K562 (cell line): ENCODE results near the gene CHPF2. TPM values are rescaled to one million over a fixed set of nuclear protein-coding genes. Genes with fewer than 3 reads are reported as not detected.
A peak's percentile ranks its signal among the peaks of the same experiment; 100 is the strongest.

Experiments used
- CHD1 ChIP-seq: fragments of 200-600 bp; sonication (generic); IDR thresholded peaks from one replicate; pipeline ENCODE4 v1.6.1; 2012; ENCODE audit warnings: mild to moderate bottlenecking, moderate library complexity, low read length, inconsistent platforms
- CHD4 ChIP-seq: fragments of 200-600 bp; sonication (generic); IDR thresholded peaks from 3 replicates; pipeline ENCODE4 v1.6.1; 2012; ENCODE audit warnings: low read depth, mild to moderate bottlenecking, mixed read lengths, low read length, inconsistent platforms; ENCODE audit not compliant: insufficient read depth, insufficient replicate concordance, poor library complexity, severe bottlenecking
- EGR1 ChIP-seq: fragments of 450-650 bp; conservative IDR thresholded peaks from 2 replicates; pipeline ENCODE4 v1.6.1; 2017; ENCODE audit warnings: mild to moderate bottlenecking
- EP300 ChIP-seq: IDR thresholded peaks from 2 replicates; pipeline ENCODE4 v1.6.1; 2012; ENCODE audit warnings: low read length, improper control_type of control experiment
- HDAC2 ChIP-seq: fragments of 450-650 bp; IDR thresholded peaks from 2 replicates; pipeline ENCODE4 v1.6.1; 2016; ENCODE audit warnings: mild to moderate bottlenecking
- JUND ChIP-seq, 2 experiments: IDR thresholded peaks; 2 replicates in 1 of 2; 3 replicates in 1 of 2; pipeline ENCODE4 v1.6.1; 2011; ENCODE audit warnings: borderline replicate concordance in 2 of 2, low read depth in 2 of 2, low read length in 2 of 2, improper control_type of control experiment in 1 of 2, missing biosample characterization in 1 of 2, missing genetic modification characterization in 1 of 2, missing genetic modification reagents in 1 of 2
- KLF13 ChIP-seq: fragments of 450-650 bp; IDR thresholded peaks from 2 replicates; pipeline ENCODE4 v1.6.1; 2016; ENCODE audit warnings: missing genetic modification characterization, low read depth, mild to moderate bottlenecking, missing compliant biosample characterization, moderate library complexity, borderline replicate concordance
- MBD2 ChIP-seq: sonication (generic); IDR thresholded peaks from 2 replicates; pipeline ENCODE4 v1.6.1; 2016; ENCODE audit warnings: low read depth, borderline replicate concordance
- MXI1 ChIP-seq: IDR thresholded peaks from 2 replicates; pipeline ENCODE4 v1.6.1; 2011; ENCODE audit warnings: low read depth, mild to moderate bottlenecking, improper control_type of control experiment, low read length
- MYC ChIP-seq, 2 experiments: fragments of 250-450 bp in 1 of 2; sonication (Bioruptor Pico) in 1 of 2; IDR thresholded peaks; 2 replicates each; pipeline versions ENCODE4 v1.5.1 to v1.6.1; 2012 to 2021; ENCODE audit warnings: low read depth in 2 of 2, borderline replicate concordance in 1 of 2, improper control_type of control experiment in 1 of 2, low read length in 1 of 2, mild to moderate bottlenecking in 1 of 2, moderate library complexity in 1 of 2
- SIN3A ChIP-seq, 2 experiments: fragments of 150-350 bp in 1 of 2; IDR thresholded peaks; 2 replicates each; pipeline ENCODE4 v1.6.1; 2011 to 2016; ENCODE audit warnings: borderline replicate concordance in 2 of 2, low read depth in 2 of 2, low read length in 2 of 2, mild to moderate bottlenecking in 2 of 2, moderate library complexity in 2 of 2; ENCODE audit not compliant: control insufficient read depth in 1 of 2
- SMARCC2 ChIP-seq: fragments of 450-650 bp; IDR thresholded peaks from 2 replicates; pipeline ENCODE4 v1.6.1; 2017; ENCODE audit warnings: antibody characterized with exemption, moderate library complexity, mild to moderate bottlenecking, low read depth
- SP1 ChIP-seq: sonication (generic); formaldehyde crosslinking; IDR thresholded peaks from 2 replicates; pipeline ENCODE4 v1.8.1; 2022; ENCODE audit warnings: mild to moderate bottlenecking, missing genetic modification reagents
- SUPT5H ChIP-seq: fragments of 450-650 bp; IDR thresholded peaks from 2 replicates; pipeline ENCODE4 v1.6.1; 2016
- TOE1 ChIP-seq, 2 experiments: fragments of 450-650 bp in 1 of 2; sonication (generic) in 1 of 2; formaldehyde crosslinking in 1 of 2; IDR thresholded peaks; 2 replicates each; pipeline versions ENCODE4 v1.7.1 to v1.8.0; 2016 to 2022; ENCODE audit warnings: borderline replicate concordance in 2 of 2, mild to moderate bottlenecking in 2 of 2, antibody characterized with exemption in 1 of 2, inconsistent platforms in 1 of 2, low read depth in 1 of 2, missing genetic modification reagents in 1 of 2, moderate library complexity in 1 of 2
- ZNF124 ChIP-seq: sonication (generic); formaldehyde crosslinking; IDR thresholded peaks from 2 replicates; pipeline ENCODE4 v1.8.1; 2022; ENCODE audit warnings: missing genetic modification reagents
- polyA plus RNA-seq, 8 experiments: library from polyadenylated mRNA; depleted of rRNA in 4 of 8; stranded (reverse) in 5 of 8; unstranded in 3 of 8; fragments of >200 nt; fragmentation: Nextera tagmentation in 2 of 8; fragmentation: Illumina TruSeq in 1 of 8; extraction: Ambion mirVana in 2 of 8; extraction: Trizol in 1 of 8; gene quantifications; 2 replicates each; pipeline versions ENCODE4 v1.2.1 to v1.2.3, GENCODE V29; 2011 to 2014; ENCODE audit warnings: inconsistent platforms in 1 of 8, missing spikeins in 1 of 8
- total RNA-seq, 7 experiments: library from RNA; depleted of rRNA in 6 of 7; stranded (reverse); fragments of >200 nt in 6 of 7; fragmentation: Illumina TruSeq in 2 of 7; extraction: Trizol in 2 of 7; gene quantifications; 2 replicates each; pipeline versions ENCODE4 v1.2.1 to v1.2.3, GENCODE V29; 2011 to 2021; ENCODE audit warnings: low replicate concordance in 1 of 7
- TF ChIP-seq, protein P1 (sequence below): fragments of 250-450 bp; sonication (Bioruptor Pico); IDR thresholded peaks from 2 replicates; pipeline ENCODE4 v1.5.0; 2020; ENCODE audit warnings: mild to moderate bottlenecking
- TF ChIP-seq, protein P2 (sequence below): fragments of 450-650 bp; IDR thresholded peaks from 2 replicates; pipeline ENCODE4 v1.7.1; 2018; ENCODE audit warnings: mild to moderate bottlenecking, low read depth; ENCODE audit not compliant: partially characterized antibody
- TF ChIP-seq, protein P3 (sequence below), 2 experiments: fragments of 450-650 bp; conservative IDR thresholded peaks; 2 replicates each; pipeline ENCODE4 v1.6.1; 2017; ENCODE audit warnings: mild to moderate bottlenecking in 2 of 2, moderate library complexity in 2 of 2

The CHPF2 gene
- total and polyA plus RNA-seq, 9 of the 15 experiments (the other 6 are each of a cell fraction or from before 2014, with no cell fraction given) = 0.08 to 32.8 (median 10.5) TPM

DNA sequence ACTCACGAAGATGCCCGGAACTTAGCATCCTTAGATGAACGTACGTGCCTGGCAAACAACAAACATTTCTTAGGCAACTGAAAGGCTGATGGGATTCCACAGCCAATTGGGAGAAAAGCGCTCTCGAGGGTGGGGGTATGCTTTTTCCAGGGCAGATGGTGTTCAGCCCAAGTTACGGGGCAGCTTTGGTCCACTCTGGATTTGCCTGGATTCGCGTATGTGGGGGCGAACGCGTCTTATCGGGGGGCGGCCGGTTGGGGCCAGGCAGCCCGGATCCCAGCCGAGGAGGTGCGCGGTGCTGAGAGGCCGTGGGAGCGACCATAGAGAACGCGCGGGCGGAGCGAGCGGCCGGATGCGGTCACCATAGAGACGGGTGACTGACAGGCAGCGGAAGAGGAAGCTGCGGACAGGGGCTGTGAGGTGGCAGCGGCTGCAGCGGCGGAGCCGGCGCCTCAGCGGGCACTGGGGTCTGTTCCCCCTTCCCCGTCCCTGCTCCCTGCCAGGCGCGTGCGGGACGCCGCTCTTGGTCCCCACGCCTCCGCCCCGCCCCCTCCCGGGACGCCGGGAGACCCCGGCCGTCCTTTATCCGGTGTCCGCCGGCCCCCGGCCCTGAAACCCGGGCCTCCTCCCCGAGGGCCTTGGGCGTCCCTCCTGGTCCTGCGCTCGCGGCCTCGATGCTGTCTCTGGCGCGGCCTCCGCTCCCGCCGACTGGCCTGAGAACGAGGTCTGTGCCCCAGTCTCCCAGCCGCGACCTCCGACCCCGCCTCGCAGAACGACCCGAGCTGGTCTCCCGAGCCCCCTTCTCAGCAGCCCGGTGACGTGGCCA lies at the start of gene CHPF2 (continued):
- TF ChIP-seq, protein P1, sequence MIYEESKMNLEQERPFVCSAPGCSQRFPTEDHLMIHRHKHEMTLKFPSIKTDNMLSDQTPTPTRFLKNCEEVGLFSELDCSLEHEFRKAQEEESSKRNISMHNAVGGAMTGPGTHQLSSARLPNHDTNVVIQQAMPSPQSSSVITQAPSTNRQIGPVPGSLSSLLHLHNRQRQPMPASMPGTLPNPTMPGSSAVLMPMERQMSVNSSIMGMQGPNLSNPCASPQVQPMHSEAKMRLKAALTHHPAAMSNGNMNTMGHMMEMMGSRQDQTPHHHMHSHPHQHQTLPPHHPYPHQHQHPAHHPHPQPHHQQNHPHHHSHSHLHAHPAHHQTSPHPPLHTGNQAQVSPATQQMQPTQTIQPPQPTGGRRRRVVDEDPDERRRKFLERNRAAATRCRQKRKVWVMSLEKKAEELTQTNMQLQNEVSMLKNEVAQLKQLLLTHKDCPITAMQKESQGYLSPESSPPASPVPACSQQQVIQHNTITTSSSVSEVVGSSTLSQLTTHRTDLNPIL (CRISPR knock-in tag) = no peak
- TF ChIP-seq ZNF124 (CRISPR knock-in tag) (no peak), KLF13 (tag) (0 out of 2 replicates have a peak, but pooled peaks have one; percentile 11), HDAC2 (peak; percentile 81), SP1 (CRISPR knock-in tag) (peak; percentile 40), SMARCC2 (no peak), CHD1 (peak; percentile 27), TOE1 (IDR thresholded peaks at IDR 0.05; ENCODE audit: borderline replicate concordance) (no peak), TOE1 (CRISPR knock-in tag; IDR thresholded peaks at IDR 0.05; ENCODE audit: borderline replicate concordance, low read depth) (no peak), SUPT5H (peak; percentile 86), EP300 (peak; percentile 34; the same call in 1 of the 2 replicates), MYC (IDR thresholded peaks at IDR 0.05; ENCODE audit: low read depth, low read length) (0 out of 2 replicates have a peak, but pooled peaks have one; percentile 34), MYC (CRISPR knock-in tag; IDR thresholded peaks at IDR 0.05; ENCODE audit: borderline replicate concordance, low read depth) (no peak), MXI1 (0 out of 2 replicates have a peak, but pooled peaks have one; percentile 49), EGR1 (peak; percentile 81), CHD4 (no peak), MBD2 (peak; percentile 65; the same call in 1 of the 2 replicates), JUND (IDR thresholded peaks at IDR 0.05; ENCODE audit: borderline replicate concordance, low read depth, low read length) (peak; percentile 57; the same call in 1 of the 2 replicates), JUND (tag; IDR thresholded peaks at IDR 0.05; ENCODE audit: borderline replicate concordance, low read depth, low read length) (no peak; the same call in 2 of the 3 replicates), SIN3A (IDR thresholded peaks at IDR 0.05; ENCODE audit: borderline replicate concordance in 2 of 2, control insufficient read depth in 1 of 2, low read depth in 2 of 2, low read length in 2 of 2) (peak in 1 of 2 experiments; percentile 74; a peak in 1 of 4 replicates)
- TF ChIP-seq, protein P2, sequence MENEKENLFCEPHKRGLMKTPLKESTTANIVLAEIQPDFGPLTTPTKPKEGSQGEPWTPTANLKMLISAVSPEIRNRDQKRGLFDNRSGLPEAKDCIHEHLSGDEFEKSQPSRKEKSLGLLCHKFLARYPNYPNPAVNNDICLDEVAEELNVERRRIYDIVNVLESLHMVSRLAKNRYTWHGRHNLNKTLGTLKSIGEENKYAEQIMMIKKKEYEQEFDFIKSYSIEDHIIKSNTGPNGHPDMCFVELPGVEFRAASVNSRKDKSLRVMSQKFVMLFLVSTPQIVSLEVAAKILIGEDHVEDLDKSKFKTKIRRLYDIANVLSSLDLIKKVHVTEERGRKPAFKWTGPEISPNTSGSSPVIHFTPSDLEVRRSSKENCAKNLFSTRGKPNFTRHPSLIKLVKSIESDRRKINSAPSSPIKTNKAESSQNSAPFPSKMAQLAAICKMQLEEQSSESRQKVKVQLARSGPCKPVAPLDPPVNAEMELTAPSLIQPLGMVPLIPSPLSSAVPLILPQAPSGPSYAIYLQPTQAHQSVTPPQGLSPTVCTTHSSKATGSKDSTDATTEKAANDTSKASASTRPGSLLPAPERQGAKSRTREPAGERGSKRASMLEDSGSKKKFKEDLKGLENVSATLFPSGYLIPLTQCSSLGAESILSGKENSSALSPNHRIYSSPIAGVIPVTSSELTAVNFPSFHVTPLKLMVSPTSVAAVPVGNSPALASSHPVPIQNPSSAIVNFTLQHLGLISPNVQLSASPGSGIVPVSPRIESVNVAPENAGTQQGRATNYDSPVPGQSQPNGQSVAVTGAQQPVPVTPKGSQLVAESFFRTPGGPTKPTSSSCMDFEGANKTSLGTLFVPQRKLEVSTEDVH = peak; percentile 78
- TF ChIP-seq, protein P3, sequence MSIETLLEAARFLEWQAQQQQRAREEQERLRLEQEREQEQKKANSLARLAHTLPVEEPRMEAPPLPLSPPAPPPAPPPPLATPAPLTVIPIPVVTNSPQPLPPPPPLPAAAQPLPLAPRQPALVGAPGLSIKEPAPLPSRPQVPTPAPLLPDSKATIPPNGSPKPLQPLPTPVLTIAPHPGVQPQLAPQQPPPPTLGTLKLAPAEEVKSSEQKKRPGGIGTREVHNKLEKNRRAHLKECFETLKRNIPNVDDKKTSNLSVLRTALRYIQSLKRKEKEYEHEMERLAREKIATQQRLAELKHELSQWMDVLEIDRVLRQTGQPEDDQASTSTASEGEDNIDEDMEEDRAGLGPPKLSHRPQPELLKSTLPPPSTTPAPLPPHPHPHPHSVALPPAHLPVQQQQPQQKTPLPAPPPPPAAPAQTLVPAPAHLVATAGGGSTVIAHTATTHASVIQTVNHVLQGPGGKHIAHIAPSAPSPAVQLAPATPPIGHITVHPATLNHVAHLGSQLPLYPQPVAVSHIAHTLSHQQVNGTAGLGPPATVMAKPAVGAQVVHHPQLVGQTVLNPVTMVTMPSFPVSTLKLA (conservative IDR thresholded peaks at IDR 0.05) = peak in 1 of 2 experiments; percentile 68; a peak in 2 of 4 replicates
